NCI-H1417 treated with DMSO at 0.1 percent for 48 hours (cell line): ENCODE measurements around the gene TCF3.
"Not testable (repeated sequence)": the region's sequence is repeated elsewhere in the genome, so short reads cannot be mapped to it uniquely, and the experiment has no call there.

ENCODE experiments used
- DNase-seq: peaks from one replicate; lab custom pipeline; 2025; lab: John Stamatoyannopoulos, UW

Gene TCF3

DNA sequence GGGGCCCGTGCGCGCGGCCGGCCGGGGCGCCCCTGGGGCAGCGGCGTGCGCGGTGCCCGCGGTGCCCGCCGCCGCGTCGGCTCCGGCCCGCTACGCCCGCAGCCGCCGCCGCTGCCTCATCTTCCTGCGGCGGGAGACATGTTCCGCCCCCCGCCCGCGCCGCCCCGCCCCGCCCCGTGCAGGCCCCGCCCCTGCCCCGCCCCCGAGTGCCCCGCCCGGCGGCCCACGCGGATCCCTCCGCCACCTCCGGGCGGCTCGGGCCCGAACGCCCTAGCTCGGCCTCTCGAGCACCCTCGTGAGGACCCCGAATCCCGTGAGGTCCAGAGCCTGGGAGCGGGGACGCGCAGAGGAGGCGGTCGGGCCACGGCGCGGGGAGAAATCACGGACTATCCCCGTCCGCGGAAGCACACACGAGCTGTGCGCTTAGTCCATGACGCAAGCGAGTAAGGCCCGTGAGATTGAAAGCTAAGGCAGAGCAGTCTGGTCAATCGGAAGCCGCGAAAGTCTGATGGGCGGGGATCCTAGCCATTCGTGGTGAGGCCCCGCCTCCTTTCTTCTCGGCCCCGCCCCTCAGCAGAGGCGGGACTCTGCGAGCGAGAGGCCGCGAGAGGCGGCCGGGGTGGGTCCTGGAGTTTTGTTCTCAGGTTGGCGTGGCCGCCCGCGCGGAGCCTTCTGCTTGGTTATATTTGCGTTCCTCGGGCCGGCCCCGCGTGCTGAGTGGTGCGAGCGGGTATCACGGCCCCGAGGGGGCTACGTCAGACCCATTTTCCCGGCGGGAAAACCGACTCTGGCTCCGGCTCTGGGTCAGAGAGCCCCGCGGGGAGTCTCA lies at the start of gene TCF3:
Gene TCF3 (minus strand): TSS at position 145 of the 829 bp plus-strand sequence. CDS start 2,367 bp downstream, outside the sequence.
- DNase-seq, result peak; percentile 94

DNA sequence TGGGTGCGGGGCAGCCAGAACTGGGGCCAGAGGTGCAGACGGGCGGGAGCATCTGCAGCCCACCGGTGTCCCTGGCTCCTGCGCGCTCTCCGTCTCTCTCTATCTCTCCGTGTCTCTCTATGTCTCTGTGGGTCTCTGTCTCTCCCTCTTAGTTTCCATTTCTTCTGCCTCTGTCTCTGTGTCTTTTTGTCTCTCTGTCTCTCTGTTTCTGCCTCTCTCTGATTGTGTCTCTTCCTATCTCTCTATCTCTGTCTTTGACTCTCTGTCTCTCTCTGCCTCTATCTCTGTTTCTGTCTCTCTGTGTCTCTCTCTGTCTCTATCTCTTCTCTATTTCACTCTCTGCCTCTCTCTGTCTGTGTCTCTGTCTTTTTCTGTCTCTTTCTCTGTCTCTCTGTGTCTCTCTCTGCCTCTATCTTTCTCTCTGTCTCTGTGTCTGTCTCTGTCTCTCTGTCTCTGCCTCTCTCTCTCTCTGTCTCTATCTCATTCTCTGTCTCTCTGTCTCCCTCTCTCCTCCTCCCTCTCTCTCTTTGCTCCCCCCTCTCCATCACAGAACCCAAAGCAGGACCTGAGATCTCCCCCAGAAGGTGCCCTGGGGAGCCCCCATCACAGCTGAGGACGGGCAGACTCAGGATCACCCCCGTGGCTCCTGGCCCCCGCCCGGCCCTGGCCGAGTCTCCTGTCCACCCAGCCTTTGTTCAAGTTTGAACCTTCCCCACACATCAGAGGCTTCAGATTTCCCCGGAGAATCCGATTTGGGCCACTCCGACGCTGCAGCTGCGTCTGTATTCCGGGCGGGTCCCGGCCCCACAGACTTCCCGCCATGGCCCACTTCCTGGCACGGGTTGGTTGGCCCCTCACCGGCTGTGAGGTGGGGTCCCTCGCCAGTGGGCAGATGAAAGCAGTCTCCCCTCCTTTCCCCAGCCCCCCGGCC lies 48.6 kb upstream of the TCF3 start:
- DNase-seq, result no peak

DNA sequence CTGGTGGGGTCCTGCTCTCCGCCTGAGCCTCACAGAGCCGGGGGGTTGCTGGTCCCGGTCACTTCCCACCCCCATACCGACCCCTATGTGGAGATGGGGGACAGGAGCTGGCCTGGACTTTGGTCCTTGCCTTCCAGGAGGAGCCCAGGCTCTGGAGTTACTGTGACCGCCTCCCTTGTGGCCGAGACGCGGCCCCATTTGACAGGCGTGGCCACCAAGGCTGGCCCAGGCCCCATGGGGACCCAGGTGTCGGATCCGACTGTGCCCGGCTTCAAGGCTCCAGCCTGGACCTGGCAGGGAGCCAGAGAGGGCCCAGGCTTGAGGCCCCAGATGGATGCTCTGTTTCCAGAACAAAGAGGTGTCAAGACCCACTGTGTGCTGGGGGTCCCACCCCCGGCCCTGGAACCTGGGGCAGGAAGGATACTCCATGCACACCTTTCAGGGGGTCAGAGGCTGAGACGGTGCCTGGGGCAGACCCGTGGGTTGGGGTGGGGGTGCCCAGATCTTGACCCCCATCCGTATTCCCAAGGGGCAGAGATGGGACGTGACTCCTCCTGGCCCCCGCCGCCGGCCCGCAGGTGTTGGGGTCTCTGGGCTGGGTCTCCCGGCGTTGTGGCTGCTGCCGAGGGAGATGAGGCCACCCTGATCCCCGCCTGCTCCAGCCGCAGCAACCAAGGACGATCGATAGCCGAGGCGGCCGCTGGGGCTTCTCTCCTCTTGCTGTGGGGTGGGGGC lies 47.8 kb upstream of the TCF3 start:
- DNase-seq, result no peak

DNA sequence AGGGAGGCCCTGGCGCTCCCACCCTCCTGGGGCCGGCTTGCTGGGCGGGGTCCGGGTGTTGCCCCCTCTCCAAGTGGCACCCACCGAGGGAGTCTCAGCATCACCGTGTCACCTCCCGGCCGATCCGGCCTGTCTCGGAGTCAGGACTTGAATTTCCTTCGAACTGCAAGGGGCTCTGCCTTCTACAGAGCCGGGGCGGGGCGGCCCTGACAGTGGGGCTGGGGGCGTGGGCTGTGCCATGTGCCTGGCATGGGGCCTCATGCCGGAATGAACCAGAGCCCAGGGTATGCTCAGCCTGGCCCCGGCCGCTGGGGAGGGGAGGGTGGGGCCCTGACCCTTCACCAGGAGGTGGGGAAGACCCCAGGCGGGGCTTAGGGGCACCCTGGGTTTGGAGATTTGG lies 47.0 kb upstream of the TCF3 start:
- no peak for DNase-seq

DNA sequence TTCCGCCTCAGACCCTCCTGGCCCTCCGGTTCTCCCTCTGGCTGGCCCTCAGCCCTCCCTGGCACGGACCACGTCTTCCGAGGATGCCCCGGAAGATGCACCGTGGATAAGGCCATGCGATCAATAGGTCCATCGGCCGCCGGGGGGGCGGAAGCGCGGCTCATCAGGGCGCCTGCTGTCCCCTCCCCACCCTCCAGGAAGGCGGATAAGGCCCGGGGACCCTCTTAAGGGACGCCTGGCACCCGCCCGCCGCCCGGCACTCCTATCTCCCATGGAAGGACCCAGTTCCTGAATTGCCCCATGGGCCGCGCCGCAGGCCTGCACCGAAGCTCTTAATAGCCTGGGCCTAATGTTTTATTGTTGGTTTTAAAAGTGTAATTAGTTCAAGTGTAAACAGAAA lies 46.2 kb upstream of the TCF3 start:
- DNase-seq, result no peak

DNA sequence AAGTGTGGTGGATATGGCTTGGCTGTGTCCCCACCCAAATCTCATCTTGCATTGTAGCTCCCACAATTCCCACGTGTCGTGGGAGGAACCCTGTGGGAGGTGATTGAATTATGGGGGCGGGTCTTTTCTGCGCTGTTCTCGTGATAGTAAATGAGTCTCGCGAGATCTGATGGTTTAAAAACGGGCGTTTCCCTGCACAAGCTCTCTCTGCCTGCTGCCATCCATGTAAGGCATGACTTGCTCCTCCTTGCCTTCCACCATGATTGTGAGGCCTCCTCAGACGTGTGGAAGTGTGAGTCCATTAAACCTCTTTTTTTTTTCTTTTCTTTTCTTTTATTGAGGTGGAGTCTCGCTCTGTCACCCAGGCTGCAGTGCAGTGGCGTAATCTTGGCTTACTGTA lies 43.1 kb upstream of the TCF3 start:
- not testable (repeated sequence) for DNase-seq

DNA sequence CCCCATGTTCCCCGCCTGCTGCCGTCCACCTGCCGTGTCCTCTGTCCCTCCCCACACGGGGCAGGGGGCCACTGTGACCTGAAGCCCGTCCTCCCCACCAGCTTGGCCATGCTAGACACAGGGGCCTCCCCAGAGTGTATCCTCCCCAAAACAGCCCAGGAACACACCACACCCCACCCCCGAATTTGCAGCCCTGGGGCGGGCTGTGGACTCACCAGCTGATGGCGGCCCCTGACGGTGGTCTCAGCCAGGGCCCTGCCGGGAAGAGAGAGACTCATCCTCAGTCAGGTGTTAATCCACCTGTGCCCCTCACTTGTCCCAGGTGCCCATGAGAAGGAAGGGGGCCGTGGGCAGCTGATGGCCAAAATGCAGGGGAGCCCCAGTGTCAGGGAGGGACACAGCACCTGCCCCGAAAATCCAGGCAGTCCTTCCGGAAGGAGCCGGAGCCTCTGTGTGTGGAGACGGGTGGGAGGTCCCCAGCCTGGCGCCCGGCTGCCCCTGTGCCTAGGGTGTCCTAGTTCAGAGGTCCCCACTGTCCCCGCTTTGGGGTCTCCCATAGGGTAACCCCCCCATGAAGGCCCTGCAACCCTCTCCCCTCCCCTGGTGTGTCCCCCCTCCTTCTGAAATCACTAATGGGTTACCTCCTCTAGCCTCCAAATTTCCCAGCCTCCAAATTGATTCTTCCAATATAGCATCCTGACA lies 39.3 kb upstream of the TCF3 start:
- DNase-seq, result no peak

DNA sequence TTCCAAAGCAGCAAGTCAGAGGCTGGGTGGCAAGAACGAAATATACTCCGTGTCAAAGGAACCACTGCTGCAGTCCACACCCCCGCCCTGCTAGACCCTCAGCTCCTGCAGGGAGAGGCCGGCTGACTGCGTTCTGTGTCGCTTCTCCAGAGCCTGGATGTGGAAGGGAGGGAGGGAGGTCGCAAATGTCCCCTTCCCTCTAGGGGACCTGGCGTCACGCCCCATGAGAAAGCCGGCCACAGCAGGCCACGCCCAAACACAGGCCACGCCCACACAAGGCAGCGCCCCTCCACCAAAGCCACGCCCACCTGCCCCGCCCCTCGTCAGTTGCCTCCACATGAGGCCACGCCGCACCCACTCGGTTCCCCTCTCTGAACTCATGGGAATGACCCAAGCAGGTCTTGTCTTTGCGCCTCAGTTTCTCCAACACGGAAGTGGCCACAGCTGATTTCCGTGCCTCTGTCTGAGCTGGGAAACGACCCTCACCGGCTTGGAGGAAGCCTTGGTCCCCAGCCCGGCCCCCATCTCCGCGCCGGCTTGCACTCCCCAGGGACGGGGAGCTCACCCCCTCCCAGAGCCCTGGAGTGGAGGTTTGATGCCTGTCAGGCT lies 38.4 kb upstream of the TCF3 start:
- DNase-seq, result no peak

DNA sequence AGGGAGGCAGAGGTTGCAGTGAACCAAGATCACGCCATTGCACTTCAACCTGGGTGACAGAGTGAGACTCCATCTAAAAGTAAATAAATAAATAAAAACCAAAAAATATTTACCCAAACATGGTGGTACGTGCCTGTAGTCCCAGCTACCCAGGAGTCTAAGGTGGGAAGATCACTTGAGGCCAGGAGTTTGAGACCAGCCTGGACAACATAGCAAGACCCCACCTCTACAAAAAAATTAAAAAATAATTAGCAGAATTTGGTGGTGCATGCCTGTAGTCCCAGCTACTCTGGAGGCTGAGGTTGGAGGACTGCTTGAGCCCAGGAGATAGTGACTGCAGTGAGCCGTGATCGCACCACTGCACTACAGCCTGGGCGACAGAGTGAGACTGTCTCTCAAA lies 33.4 kb upstream of the TCF3 start:
- not testable (repeated sequence) for DNase-seq

DNA sequence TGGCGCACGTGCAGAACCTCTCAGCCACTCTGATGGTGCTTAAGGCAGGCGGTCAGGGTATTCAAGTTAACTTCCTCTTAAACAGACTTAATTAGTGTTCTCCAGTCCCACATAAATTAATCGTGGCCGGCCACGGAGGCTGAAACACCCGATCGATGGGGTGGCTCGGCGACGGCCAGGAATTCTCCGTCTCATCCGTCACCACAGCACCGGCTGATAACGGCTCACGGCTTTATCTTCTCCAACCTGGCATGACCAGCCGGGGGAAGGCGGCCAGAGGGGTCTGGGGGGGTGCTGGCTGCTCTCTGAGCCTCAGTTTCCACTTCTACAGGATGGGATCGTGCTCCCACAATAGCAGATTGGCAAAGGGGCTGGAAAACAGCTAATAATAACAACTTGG lies 32.6 kb upstream of the TCF3 start:
- DNase-seq, result no peak

DNA sequence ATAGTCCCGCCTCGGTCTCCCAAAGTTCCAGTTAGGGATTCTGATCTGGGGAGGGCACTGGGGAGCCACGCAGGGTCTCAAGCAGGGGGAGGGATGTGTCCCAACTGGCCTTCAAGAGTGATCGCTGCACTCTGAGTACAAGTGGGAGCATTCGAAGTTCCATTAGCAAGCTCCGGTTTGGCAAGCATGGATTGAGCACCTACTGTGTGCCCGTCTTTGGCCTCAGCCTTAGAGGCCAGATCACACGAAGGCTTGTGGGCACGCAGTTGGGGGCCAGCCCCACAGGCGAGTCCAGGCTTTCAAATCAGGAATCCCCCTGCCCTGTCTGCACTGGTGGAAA lies 32.1 kb upstream of the TCF3 start:
- DNase-seq, result no peak

DNA sequence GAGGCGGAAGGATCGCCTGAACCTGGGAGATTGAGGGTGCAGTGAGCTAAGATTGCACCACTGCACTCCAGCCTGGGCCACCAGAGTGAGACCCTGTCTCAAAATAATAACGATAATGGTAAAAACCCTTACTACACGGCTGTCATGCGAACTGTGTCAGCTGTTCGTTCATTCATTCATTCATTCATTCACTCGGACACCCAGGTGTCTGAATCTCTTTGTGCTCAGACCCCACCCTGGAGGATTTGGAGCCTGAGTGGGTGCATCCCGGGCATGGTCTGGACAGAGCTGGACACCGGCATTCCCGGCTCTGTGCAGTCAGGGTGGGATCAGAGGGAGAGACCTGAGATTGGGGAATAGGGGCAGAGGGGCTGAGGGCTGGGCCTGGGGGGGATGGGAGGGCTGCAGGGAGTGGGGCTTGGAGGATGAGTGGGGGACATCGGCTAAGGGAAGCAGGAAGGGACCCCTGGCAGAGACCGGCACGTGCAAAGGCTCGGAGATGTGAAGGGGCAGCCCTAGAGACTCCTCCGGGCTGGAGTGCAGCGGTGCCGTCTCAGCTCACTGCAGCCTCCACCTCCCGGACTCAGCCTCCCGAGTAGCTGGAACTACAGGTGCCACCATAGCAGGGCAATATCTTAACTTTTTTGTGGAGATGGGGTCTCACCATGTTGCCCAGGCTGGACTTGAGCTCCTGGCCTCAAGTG lies 31.6 kb upstream of the TCF3 start:
- DNase-seq, result no peak

DNA sequence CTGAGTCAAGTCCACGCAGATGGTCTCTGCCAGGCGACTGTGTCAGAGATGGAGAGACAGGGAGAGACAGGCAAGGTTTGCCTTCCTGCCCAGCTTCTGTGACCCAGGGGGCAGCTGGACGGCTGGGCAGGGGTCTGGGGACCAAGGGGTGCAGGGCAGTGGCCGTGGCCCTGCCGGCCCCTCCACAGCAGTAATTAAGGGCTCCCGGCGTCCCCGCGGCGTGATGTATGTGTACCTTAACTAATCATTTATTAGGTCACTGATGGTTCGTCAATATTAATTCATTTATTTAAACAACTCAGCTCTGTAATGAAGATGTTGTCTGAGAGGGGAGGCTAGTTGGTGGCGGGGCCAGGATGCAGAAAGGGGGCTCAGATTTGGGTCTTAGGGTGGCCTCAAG lies 28.6 kb upstream of the TCF3 start:
- no peak for DNase-seq

DNA sequence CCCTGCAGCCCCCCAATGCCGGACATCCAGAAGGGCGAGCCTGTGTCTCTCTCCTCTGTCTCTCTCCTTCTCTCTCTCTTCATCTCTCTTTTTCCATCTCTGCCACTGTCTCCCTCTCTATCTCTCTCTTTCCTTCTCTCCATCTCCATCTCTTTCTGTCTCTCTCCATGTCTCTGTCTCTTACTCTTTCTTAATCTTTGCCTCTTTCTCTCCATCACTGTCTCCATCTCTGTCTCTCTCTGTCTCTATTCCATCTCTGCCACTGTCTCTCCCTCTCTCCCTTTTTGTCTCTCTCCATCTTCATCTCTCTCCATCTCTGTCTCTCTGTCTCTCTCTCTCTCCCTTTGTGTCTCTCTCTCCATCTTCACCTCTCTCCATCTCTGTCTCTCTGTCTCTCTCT lies 25.7 kb upstream of the TCF3 start:
- DNase-seq, result no peak

DNA sequence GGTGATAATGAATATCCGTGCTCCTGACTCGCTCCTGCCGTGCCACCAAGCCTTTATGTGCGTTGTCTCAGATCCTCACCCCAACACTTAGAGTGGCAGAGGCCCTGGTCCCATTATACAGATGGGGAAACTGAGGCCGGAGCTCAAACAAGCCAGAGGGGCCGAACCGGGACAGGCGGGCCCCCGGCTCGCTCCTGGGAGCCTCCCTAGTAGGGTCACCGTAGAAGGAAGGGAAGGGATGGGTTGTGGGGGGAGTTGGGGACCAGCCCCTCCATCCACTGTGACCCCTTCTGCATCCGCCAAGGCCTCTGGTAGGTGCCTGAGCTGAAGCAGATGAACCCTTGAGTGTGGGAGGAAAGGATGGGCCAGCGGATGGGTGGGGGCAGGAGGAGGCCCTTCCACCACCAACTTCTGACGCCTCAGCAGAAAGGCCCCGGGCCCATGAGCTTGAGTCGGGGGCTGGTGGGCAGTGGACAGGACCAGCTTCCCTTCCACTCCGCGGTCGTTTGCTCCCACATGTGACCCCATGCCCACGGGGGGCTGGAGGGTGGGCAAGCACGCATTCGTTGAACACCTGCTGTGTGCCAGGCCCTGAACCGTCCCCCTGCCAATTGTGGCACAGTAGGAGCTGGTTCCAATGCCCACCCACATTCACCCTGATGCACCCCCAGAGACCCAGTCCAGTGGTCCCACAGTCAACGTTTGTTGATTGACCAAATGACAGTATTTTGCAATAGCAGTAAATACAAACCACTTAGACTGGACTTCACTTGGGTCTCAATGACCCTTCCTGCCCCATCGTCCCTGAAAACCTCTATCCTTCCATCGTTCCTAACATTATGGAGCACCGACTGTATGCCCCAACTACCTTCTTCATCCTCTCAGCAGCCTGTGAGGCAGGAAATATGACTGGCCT lies 24.2 kb upstream of the TCF3 start:
- DNase-seq, result no peak

DNA sequence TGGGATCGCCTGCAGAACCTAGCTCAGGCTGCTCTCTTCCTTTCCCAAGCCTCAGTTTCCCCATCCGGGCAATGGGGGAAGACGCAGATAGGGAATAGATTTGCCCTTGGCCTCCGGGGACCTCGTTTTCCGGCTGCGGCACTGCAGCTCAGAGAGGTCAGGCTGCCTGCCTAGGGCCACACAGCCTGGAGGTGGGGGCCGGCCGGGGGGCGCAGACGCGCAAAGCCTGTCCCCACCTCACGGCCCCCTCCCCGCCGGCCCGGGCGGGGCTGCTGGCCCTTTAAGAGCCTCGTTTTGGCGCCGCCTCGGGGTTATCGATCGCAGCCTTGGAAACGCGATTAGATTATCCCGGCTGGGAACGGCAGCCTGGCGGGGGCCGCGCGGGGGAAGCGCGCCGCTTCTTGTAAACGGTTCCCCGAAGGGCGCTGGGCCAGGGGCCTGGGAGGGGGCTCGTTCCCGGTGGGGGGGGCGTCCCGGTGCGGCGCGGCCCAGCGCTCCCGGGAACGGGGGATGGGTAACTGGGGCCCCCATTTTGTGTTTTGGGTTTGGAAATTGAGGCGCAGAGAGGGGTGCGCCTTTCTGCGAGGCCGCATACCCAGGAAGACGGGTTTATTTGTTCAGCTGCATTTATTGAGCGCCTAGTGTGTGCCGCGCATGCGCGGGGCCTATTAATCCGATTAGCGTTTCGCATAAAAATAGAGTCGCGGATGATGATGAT lies 23.4 kb upstream of the TCF3 start:
- no peak for DNase-seq

DNA sequence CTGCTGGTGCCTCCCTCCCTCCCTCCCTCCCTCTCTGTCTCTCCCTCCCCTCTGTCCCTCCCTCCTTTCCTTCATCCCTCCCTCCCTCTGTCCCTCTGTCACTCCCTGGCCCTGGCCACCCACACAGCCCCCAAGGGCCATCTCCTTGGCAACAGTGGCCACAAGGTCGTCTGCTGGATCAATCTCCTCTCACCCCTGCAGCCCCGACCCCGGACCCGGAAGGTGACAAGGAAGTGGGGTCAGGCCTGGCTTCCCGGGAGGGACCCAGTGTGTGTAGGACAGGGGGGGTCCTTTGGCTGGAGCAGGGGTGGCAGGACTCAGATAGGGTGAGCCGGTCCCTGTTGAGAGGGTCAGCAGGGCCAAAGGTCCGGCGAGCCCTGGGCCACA lies 21.9 kb upstream of the TCF3 start:
- DNase-seq, result no peak

DNA sequence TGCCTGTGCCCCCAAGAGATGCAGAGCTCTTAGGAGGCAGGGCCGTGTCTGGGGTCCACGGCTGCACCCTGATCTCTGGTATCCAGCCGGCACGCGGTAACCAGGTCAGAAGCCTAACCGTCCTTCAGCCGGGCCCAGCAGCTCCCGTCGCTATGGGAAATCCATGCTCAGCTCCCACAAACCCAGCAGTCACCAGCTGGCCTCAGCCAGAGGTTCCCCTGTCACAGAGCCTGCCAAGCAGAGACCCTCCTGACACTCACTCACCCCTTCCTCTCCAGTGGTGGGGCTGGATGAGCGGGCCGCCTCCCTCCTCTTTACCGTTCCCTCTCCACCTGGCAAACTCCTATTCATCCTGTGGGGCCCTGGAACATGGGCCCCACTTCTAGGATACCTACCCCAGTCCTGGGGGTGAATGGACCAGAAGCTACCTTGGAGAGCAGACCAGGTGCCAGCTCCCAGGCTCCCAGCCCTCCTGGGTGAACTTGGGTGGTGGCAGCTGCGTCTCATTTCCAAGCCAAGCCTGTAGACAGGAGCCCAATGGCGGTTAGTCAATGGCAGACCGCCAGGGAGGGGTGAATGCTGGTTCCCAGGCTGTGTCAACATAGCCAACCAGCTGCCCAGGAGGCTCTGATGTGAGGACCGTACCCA lies 21.4 kb upstream of the TCF3 start:
- DNase-seq, result no peak
